Loucy (cell line): ENCODE data around the gene SSUH2.

Source experiments
- CTCF ChIP-seq: fragments of 200-600 bp; sonication (generic); conservative IDR thresholded peaks from 2 replicates; pipeline ENCODE4 v1.5.1; 2014; ENCODE audit warnings: mild to moderate bottlenecking, antibody characterized with exemption, low read length
- EZH2phosphoT487 ChIP-seq: fragments of 200-600 bp; IDR thresholded peaks from 2 replicates; pipeline ENCODE4 v1.6.1; 2018; ENCODE audit warnings: antibody characterized with exemption, mild to moderate bottlenecking, moderate library complexity, borderline replicate concordance

GRCh38 chr3:8647137-8647985, 2.8 kb upstream of the SSUH2 start:
- TF ChIP-seq CTCF (no peak), EZH2phosphoT487 (no peak)
